DMS 273 treated with DMSO at 0.1 percent for 48 hours (cell line): ENCODE results near the gene PDCD11.

Source experiments
- DNase-seq: peaks from one replicate; lab custom pipeline; 2025; lab: John Stamatoyannopoulos, UW

PDCD11 gene

DNA sequence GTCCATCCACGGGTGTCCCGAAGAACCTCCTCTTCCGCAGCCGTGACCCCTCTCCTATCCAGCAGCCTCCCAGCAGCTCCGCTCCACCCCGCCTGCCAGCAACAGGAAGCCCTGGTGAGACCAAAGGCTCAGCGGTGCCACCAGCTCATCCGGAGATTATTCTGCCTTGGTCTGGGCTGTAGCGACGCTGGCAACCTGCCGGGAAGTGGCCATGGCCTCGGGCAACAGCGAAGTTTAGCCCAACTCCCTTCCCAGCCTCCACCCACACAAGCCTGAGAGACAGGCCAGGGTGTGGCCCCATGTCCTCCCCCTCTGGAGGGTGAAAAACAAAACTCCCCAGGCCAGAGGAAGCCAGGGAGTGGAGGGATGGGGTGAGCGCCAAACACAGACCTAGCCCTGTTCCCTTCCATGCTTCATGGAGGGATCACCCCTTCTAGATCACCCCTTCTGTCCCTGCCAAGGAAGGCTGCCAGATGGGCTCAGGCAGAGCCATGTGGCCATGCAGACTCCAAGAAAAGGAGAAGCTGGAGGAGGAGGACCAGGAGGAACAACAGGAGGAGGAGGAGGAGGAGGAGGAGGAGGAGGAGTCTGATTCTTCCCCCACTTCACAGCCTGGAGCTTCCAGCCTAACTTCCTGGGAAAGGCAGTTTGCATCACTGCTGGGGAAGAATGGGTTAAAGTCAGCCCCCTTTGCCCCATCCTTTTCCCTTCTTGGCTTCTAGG, 54.8 kb downstream of the PDCD11 start:
- no peak for DNase-seq

DNA sequence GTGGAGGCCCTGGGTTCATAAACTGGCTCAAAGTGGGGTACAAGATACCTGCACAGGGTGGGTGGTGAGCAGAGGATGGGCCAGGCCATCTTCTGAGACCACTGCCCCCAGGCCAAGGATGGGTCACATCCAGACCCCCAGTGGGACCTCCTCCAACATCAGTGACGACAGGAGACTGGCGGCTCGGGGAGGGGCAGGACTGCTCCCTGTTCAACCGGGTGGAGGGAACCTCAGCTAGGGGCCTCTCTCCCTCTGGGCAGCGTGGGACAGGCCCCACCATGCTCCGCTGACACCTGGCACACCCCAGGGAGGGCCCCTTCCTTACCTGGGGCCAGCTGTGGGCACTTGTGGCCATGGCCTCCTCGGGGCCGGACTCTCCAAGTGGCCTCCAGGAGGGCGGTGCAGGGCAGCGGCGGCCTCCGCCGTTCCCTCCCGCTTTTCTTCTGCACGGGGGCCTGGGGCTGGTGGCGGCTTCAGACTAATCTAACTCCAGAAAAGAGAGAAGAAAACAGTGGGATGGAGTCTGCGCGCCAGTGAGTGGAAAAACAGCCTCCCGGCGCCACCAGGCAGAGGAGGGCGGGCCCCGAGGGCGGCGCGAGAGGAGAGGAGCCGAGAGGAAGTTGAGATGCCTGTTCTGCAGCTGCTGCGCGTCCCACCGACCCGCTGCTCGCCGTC, 55.5 kb downstream of the PDCD11 start, which contains the start of gene CALHM2:
Gene CALHM2, minus strand, starts transcription at position 540 of the 675 bp plus-strand sequence. CDS start 2,429 bp downstream, outside the sequence.
- DNase-seq, result no peak

DNA sequence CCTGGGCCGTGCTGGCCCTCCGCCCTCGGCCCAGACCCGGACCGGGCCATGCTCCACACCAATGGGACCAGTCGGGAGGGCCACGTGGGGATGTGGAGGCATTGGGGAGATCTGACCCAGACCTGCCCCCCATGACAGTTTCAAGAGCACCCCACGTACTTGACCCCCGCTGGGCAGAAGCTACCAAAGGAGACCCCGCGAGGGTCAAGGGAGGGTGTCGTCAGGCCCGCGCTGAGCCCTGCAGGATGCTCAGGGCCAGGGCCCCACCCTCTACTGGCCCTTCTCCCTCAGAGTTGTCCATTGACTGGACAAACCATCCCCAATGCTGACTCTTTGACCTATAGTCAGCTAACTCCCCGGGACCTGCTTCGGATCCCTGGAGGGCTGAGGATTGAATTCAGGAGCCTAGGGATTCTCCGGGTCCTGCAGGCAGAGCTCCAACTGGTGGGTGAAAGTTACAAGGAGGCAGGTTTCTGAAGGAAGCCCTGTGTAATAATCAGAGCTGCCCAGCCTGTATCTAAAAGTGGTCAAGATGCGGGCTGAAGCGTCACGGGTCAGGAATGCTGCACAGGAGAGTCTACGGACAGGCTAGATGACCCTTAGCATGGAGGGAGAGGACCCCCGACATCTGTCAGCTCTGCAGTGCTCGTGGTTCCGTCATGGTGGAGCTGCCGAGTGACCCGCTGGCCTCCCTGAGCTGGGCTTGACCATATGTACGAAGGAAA, 56.2 kb downstream of the PDCD11 start:
- DNase-seq, result no peak

DNA sequence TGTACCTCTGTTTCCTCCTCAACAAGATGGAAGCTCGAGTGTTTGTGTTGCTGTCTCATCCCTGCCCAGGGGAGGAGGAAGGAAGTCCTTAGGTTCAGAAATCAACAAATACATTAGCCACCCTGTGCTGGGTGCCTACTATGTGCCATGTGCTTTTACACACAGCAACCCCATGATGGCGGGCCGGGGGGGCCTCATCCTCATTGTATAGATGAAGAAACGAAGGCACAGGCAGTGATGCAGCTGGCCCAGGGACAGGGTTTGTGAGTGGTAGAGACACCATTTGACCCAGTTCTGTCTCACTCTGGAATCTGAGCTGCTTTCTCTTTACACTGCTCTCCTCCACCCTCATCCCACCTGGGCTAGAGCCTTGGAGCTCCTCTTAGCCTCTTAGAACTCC, 57.6 kb downstream of the PDCD11 start:
- DNase-seq, result no peak

DNA sequence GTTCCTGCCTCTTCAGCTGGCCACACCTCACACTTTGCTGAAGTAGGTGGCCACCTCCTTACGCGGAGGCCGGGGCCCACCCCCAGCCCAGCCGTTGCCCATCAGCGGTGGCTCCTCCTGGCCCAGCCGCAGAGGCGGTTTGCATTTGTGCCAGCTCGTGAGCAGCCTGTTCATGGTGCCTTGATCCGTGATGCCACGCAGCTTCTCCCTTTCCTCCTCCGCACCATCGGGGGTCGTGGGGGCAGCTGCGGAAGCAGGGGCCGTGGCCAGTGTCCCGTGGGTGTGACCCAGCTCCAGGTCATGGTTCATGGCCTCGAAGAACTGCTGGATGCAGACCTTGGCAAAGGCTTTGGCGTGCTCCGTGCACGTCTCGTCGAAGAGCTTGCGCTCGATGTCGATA, 58.8 kb downstream of the PDCD11 start:
- no peak for DNase-seq

DNA sequence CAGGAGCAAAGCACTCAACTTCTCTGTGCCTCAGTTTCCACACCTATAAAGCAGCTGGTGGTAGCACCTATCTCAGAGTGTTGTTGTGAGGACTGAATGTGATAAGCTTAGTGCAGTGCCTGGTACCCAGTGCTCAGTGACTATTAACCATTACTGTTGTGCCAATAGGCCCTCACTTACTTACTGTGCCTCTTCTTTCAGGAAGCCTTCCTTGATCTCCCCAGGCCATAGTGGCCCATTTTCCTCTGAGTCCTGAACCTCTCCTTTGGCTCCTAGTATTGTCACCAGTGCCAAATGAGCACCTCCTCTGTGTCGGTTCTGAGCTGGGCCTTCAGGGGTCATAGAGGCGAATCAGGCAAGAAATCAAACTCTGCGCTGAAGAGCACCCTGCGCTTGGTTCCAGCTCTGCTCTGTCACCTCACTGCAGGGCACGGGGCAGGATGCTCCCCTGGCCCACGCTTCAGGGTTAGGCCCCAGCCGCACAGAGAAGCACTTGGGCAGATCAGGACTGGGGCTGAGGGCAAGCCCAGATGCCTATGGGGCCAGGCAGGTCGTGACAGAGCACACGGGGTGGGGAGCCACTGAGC, 59.7 kb downstream of the PDCD11 start:
- no peak for DNase-seq

DNA sequence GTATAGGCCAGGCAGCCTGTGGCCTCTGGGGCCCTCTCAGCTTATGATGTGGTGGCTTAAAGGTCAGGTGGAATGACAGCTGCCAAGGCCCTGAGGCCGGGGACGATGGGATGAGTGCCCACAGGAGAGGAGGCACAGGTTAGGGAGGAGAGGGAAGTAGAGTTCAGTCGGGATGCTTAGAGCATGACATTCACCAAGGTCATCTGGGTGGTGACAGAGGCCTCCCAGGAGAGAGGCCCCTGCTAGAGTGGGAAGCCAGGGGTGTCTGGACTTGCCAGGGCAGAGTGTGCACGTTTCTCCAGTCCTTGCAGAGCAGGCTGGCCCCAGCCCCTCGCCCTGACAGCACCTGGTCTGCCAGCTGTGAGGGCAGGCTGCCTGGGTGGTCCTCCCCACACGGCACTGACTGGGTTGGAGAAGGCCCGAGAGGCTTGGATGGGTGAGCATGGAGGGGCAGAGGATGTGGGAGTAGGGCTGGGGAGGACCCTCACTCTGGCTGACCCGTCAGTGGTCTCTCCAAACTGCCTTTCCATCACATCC, 60.8 kb downstream of the PDCD11 start:
- no peak for DNase-seq

DNA sequence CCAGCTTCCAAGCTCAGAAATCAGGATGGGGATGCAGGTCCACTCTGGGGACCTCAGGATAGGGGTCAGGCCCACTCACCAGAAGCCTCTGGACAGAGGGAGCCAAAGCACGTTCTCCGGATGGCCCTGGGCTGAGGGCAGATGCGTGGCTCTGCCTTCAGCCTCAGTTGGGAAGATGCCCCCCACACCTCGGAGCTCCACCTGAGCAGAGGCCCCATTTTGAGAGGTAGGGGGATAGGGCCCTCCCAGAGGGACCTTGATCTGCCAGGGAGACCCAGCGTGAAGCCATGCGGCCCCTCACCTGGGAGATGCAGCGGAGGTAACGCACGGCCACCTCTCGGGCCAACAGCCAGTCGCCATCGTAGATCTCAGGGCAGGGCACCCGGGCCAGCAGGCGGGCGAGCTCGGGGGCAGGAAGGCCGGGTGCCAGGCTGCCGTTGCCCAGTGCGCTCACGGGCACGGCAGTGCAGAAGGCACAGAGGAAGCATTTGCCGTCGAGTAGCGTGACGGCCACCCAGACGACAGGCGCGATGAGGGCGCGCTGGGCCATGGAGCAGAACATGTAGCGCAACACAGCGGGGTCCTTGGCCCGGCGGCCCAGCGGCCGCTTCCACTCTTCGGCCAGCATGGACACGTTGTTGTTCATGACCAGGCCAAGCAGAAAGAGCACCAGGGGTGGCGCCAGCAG, 61.6 kb downstream of the PDCD11 start:
- DNase-seq, result no peak

DNA sequence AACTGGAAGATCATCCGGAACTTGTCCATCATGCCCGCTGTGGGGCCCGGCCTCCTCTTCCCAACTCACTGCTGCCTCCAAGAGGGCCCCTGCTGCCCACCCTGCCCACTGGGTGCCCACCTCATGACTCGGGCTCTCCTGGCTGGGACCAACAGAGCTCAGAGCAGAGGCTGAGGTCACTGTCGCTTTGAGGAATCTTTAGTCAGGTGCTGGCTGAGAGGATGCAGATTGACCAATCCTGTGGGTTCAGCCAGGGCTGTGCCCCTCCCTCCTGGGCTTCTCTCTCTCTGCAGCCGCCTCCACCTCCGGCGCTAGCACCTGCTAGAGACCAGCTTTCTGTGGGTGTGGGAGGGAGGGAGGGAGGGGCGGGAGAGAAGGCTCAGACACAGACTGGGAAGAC, 62.3 kb downstream of the PDCD11 start, which contains the start of gene CALHM1:
Gene CALHM1, minus strand, starts transcription at position 181 of the 400 bp plus-strand sequence. Its CDS starts 149 bp downstream, at position 32.
- DNase-seq, result no peak

DNA sequence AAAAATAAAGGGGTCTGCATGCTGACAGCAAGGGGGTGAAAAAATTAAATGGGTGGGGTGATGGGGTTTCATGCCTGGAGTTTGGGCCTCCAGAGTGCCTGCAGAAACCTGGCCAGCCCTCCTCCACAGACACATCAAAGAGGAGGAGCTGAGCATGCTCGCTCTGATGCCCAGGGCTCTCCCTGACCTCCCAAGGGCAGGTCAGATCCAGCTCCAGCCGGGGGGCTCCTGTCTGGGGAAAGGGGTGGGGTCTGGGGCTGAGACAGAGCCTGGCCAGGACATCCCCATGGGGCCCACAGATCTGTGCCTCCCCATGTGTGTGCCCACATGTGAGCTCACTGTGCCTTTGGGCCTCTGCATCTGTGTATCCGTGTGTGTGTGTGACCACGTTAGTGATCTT, 63.2 kb downstream of the PDCD11 start:
- no peak for DNase-seq

DNA sequence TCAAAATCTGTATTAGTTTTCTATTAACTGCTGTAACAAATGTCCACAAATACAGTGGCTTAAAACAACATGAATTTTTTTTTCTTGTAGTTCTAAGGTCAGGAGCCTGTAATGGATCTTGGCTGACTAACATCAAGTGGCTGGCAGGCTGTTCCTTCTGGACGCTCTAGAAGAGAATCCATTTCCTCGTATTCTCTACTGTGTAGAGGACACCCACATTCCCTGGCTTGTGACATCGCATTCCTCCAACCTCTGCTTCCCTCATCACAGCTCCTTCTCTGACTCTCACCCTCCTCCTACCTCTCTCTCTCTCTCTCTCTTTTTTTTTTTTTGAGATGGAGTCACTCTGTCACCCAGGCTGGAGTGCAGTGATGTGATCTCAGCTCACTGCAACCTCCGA, 67.1 kb downstream of the PDCD11 start:
- no peak for DNase-seq

DNA sequence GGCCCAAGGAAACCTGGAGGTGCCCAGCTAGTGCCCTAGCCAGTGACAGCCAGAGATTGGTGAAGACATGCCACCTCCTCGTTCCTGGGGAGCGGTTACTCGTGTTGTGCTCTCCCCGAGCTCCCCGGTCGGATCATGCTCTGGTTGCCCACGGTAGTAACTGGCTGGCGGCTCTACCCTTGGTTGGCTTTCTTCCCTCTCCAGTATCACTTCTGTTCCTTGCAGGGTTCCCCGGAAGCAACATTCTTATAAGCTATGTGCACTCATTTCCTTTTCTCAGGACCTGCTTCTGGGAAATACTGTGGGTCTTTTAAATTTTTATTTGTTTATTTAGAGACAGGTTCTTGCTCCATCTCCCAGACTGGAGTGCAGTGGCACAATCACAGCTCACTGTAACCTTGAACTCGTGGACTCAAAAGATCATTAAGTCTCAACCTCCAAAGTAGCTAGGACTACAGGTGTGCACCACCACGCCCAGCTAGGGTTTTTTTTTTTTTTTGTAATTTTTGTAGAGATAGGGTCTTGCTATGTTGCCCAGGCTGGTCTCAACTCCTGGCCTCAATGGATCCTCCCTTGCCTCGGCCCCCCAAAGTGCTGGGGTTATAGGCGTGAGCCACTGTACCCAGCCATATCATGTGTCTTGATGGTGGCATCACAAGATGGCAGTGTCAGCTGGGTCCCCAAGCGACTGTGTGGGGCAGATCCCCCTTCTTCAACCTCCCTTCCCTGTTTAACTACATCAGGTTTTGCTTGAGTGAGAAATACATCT, 69.2 kb downstream of the PDCD11 start:
- no peak for DNase-seq

DNA sequence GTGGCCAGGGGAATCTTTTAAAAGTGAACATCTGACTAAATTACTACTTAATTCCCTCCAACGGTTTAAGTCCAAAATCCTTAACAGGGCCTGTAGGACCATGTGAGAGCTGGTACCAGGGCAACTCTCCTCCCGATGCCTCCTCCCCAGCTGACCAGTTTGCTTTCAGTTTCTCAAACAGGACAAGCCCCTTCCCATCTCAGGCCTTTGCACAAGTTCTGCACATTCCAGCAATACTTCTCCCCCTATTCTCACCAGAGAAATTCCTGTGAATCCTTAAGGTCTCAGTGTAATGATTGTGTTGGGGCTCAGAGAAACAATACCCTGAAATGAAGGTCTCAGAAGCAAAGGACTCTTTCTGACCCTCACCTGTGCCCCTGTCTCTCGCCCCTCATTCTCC, 70.3 kb downstream of the PDCD11 start:
- no peak for DNase-seq

DNA sequence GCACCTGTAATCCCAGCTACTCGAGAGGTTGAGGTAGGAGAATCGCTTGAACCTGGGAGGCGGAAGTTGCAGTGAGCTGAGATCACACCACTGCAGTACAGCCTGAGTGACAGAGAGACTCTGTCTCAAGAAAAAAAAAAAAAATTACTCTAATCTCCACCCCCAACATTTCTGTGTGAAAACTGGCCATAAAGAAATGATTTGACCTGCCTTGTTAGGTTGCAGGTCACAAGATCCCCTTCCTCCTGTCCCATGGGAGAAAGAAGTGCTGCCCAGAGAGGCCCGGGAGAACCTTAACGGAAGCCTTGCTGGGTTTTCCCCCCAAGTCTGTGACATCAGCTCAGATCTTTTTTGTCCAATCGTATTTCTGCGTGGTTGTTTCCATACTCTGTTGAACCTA, 71.0 kb downstream of the PDCD11 start:
- DNase-seq, result no peak

DNA sequence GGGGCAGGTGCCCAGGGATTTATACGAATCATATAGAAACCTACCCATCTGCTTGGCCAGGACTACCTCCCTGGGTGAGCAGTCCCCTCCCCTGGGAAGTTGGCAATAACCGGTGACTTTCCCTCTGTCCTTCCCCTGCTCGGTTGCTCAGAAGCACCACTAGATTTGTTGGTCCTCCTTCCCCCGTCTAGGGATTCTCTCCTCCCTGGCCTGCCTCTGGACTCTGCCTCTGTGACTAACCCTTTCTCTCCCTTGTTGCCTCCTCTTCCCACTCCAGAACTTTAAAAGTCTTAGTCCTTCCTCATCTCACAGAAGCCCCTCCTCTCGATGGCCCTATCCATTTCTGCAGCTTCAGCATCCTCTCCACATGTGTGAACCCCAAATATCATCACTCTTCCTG, 72.8 kb downstream of the PDCD11 start:
- DNase-seq, result no peak

DNA sequence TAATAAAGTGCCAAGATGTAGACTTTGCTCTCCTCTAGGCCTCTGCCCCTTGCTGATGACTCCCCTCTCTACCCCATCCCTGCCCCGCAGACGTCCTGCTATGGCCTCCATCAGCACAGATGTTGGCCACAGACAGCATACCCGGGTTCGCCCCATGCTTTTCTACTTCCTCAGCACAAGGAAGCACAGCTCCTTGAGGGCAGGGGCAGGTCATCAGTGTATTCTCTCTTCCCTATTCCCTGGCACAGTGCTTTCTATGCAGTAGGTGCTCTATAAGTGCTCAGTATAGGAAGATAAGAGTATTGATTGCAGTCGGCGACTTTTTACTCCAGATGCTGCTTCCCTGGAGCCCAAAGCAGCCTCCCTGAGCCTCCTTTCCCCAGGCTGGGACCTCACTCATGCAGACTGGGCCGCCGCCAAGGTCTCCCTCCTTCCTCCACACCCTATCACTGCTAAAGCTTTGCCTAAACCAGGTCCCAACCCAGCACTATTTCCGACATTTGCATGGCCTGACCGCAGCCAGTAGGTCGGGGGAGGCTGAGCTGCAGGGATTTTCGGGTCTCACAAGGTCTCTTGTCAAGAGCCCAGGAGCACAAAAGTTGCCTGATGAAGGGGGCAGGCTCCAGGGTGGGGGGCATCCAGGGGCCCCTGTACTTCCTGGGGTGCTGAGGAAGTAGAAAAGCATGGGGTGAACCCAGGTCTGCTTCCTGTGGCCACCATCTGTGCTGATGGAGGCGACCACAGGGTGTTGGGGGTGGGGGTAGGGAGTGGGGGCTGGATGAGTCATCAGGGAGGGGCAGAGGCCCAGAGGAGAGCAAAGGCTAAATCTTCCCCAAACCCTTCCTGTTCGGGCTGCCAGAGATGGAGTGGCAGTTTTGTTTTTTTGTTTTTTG, 74.6 kb downstream of the PDCD11 start:
- no peak for DNase-seq

DNA sequence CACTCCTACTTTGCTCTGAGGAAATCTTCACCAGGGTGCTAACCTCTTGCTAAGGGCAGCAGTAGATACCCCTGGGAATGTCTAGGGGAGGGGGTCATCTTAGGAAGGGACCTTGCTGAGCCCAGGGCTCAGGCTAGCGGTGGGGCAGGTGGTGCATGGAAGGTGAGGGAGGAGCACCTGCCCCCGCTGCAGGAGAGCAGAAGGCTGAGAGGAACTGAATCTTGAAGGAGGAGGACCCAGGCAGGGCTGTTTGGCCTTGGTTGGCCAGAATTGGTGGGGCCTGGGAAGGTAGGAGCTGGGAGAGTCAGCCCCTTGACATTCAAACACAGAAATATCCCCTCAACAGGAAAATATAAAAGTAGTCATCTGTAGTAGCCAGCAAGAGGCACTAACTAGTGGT, 75.6 kb downstream of the PDCD11 start:
- DNase-seq, result no peak

DNA sequence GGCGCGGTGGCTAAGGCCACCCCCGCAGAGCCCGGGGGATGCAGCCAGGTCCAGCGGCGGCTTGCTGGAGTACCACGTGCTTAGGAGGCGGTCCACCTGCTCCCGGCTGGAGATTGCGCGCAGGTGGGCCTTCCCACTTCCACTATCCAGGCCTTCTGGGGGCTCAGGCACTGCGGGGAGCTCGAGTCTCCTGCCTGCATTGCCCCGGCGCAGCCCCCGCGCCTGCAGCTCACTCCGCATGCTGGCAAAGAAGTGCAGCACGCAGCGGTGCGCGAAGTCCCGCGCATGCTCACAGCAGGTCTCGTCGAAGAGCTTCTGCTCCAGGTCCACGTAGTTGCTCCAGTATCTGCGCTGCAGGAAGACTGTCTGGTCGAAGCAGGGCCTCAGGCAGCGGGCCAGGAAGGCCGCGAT, 76.8 kb downstream of the PDCD11 start:
- DNase-seq, result no peak

DNA sequence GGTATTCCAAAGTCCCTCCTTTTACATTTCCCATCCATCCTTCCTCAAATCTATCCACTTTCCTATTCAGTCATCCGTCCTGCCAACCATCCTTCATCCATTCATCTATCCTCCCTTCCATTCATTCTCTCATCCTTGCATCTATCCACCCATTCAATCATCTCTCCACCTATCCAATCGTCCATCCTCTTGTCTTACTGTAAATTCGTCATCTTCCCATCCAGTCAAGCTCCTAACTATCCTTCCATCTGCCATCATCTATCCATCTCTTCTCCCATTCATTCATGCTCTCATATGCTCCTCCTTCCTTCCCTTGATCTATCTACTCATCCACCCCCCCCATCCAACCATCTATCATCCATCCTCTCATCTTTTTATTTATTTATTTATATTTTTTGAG, 77.7 kb downstream of the PDCD11 start:
- no peak for DNase-seq

DNA sequence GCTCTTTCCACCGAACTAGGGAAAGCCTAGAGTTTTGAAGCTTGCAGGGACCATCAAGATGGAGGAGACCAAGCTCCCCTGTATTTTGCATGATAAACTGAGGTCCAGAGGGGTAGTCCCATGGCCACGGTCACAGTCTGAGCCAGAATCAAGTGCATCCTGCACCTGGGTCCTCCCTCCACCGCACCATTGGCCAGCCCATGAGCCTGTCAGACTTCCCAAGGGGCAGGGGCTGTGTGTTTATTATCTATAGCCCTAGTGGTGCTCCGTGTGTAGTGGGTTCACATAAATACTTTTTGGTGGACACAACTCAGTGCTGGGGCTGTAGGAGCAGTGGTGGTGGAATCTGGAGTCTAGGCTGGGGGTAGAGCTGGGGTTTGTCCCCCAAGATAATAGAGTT, 79.0 kb downstream of the PDCD11 start:
- DNase-seq, result no peak
